HepG2 (cell line): Measurements from ENCODE around the gene FRAS1. TPM values are rescaled to one million over a fixed set of nuclear protein-coding genes. Genes with fewer than 3 reads are reported as not detected.

Source experiments
- ATF7 ChIP-seq, 2 experiments: fragments of 450-650 bp in 1 of 2; sonication (generic) in 1 of 2; formaldehyde crosslinking in 1 of 2; IDR thresholded peaks; 2 replicates each; pipeline versions ENCODE4 v1.4.0 to v1.6.1; 2016 to 2020; ENCODE audit warnings: antibody characterized with exemption in 1 of 2, mild to moderate bottlenecking in 1 of 2, missing genetic modification reagents in 1 of 2
- CEBPB ChIP-seq: IDR thresholded peaks from 2 replicates; pipeline ENCODE4 v1.6.1; 2011; ENCODE audit warnings: low read depth, low read length, improper control_type of control experiment, borderline replicate concordance
- EHMT2 ChIP-seq: fragments of 200-600 bp; sonication (generic); IDR thresholded peaks from 2 replicates; pipeline ENCODE4 v1.7.0; 2017; ENCODE audit warnings: antibody characterized with exemption, low read depth, low read length, borderline replicate concordance
- GZF1 ChIP-seq: sonication (generic); formaldehyde crosslinking; IDR thresholded peaks from 2 replicates; pipeline ENCODE4 v1.5.1; 2020; ENCODE audit warnings: mild to moderate bottlenecking, missing genetic modification reagents
- MYC ChIP-seq: sonication (generic); formaldehyde crosslinking; IDR thresholded peaks from 2 replicates; pipeline ENCODE4 v1.9.0; 2021; ENCODE audit warnings: missing genetic modification reagents, borderline replicate concordance
- SALL1 ChIP-seq: sonication (generic); formaldehyde crosslinking; IDR thresholded peaks from 2 replicates; pipeline ENCODE4 v1.8.0; 2022; ENCODE audit warnings: mild to moderate bottlenecking, missing genetic modification reagents
- TBX3 ChIP-seq: fragments of 450-650 bp; IDR thresholded peaks from 2 replicates; pipeline ENCODE4 v1.6.1; 2017; ENCODE audit warnings: antibody characterized with exemption, mild to moderate bottlenecking, inconsistent platforms, borderline replicate concordance
- ZFX ChIP-seq: sonication (generic); formaldehyde crosslinking; IDR thresholded peaks from 2 replicates; pipeline ENCODE4 v1.4.0; 2020; ENCODE audit warnings: mild to moderate bottlenecking, low read depth, missing genetic modification reagents, moderate library complexity
- ZNF225 ChIP-seq: sonication (generic); formaldehyde crosslinking; IDR thresholded peaks from 2 replicates; pipeline ENCODE4 v1.4.0; 2020; ENCODE audit warnings: mild to moderate bottlenecking, missing genetic modification reagents
- ZNF296 ChIP-seq: sonication (generic); formaldehyde crosslinking; conservative IDR thresholded peaks from 2 replicates; pipeline ENCODE4 v1.5.0; 2020; ENCODE audit warnings: mild to moderate bottlenecking, missing genetic modification reagents
- ZNF317 ChIP-seq: sonication (generic); formaldehyde crosslinking; IDR thresholded peaks from 2 replicates; pipeline ENCODE4 v1.5.0; 2020; ENCODE audit warnings: mild to moderate bottlenecking, missing genetic modification reagents
- ZNF572 ChIP-seq: sonication (generic); formaldehyde crosslinking; IDR thresholded peaks from 2 replicates; pipeline ENCODE4 v1.5.1; 2020; ENCODE audit warnings: mild to moderate bottlenecking, missing genetic modification reagents
- ZNF781 ChIP-seq: sonication (generic); formaldehyde crosslinking; IDR thresholded peaks from 2 replicates; pipeline ENCODE4 v1.5.1; 2020; ENCODE audit warnings: borderline replicate concordance, mild to moderate bottlenecking, missing genetic modification reagents; ENCODE audit errors: not compliant biosample characterization
- ZNF839 ChIP-seq: sonication (generic); formaldehyde crosslinking; IDR thresholded peaks from 2 replicates; pipeline ENCODE4 v1.4.0; 2020; ENCODE audit warnings: missing genetic modification reagents, mild to moderate bottlenecking, borderline replicate concordance
- polyA plus RNA-seq, 8 experiments: library from polyadenylated mRNA; depleted of rRNA in 3 of 8; stranded (reverse) in 7 of 8; unstranded in 1 of 8; fragments of >200 nt; fragmentation: Illumina TruSeq in 4 of 8; extraction: Trizol in 4 of 8; gene quantifications; 2 replicates each; pipeline versions ENCODE4 v1.2.1 to v1.2.3, GENCODE V29; 2011 to 2016; ENCODE audit warnings: low read depth in 4 of 8, missing spikeins in 1 of 8, mixed read lengths in 1 of 8; ENCODE audit not compliant: insufficient read depth in 1 of 8
- total RNA-seq, 5 experiments: library from RNA; depleted of rRNA; stranded (reverse); fragments of >200 nt; fragmentation: Illumina TruSeq; extraction: Trizol; gene quantifications; 2 replicates each; pipeline ENCODE4 v1.2.3, GENCODE V29; 2016; ENCODE audit warnings: low read depth in 1 of 5
- TF ChIP-seq, protein P1 (sequence below): sonication (generic); formaldehyde crosslinking; IDR thresholded peaks from 2 replicates; pipeline ENCODE4 v1.5.0; 2020; ENCODE audit warnings: missing genetic modification reagents
- TF ChIP-seq, protein P2 (sequence below): sonication (generic); formaldehyde crosslinking; conservative IDR thresholded peaks from 2 replicates; pipeline ENCODE4 v1.8.1; 2023; ENCODE audit warnings: missing genetic modification reagents
- TF ChIP-seq, protein P3 (sequence below): sonication (generic); formaldehyde crosslinking; IDR thresholded peaks from 2 replicates; pipeline ENCODE4 v1.4.0; 2020; ENCODE audit warnings: mild to moderate bottlenecking, missing genetic modification reagents
- TF ChIP-seq, protein P4 (sequence below): IDR thresholded peaks from 2 replicates; pipeline ENCODE4 v1.6.1; 2016; ENCODE audit warnings: low read depth, control low read depth

Gene FRAS1
- total and polyA plus RNA-seq, 2 of the 13 experiments (the other 11 are each of a cell fraction or from before 2014, with no cell fraction given), result 22.5 to 31.6 TPM

DNA sequence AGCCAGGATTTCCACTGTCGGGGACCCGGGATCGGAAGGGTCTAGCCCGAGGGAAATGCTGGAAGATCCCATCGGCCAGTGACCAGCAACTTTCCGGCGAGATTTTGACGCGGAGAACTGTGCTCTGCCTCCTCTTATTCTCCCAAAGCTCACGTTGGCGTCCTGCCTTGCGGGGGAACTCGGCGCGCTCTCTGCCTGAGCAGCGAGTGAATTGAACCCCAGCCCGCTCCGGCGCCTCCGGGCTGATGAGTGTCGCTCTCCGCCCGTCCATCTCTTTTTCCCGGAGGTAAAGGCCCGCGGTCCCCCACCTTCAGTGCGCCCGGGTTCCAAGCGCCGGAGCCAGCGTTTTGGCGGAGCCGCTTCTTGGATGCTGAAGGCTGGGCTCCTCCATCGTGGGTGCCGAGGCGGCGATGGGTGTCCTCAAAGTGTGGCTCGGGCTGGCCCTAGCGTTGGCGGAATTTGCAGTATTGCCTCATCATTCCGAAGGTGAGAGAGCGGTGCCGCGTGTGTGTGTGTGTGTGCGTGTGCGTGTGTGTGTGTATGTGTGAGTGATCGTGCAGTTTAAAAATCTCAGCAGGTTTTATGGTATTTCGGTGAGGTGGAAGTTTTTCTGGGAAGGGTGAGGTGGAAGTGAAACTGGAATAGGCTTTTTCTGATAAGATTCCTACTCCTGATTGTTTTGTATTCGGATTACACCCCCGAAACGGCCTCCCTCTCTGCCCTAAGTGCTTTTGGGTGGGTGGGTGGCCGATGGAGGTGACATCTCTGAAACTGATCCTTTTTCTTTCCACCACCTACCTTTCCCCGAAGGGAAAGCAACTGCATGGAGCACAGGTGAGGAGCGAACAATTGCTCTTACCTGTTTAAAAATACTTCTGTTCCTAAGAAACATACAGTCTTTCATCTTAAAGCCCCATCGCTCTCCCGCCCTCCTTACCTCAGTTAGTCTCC lies 752 bp downstream of the FRAS1 start (continued):
- TF ChIP-seq, protein P1, sequence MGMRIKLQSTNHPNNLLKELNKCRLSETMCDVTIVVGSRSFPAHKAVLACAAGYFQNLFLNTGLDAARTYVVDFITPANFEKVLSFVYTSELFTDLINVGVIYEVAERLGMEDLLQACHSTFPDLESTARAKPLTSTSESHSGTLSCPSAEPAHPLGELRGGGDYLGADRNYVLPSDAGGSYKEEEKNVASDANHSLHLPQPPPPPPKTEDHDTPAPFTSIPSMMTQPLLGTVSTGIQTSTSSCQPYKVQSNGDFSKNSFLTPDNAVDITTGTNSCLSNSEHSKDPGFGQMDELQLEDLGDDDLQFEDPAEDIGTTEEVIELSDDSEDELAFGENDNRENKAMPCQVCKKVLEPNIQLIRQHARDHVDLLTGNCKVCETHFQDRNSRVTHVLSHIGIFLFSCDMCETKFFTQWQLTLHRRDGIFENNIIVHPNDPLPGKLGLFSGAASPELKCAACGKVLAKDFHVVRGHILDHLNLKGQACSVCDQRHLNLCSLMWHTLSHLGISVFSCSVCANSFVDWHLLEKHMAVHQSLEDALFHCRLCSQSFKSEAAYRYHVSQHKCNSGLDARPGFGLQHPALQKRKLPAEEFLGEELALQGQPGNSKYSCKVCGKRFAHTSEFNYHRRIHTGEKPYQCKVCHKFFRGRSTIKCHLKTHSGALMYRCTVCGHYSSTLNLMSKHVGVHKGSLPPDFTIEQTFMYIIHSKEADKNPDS, result peak; percentile 55; the same call in 1 of the 2 replicates
- TF ChIP-seq ZFX (CRISPR knock-in tag) (peak; percentile 44; the same call in 1 of the 2 replicates), GZF1 (CRISPR knock-in tag) (peak; percentile 57; the same call in 1 of the 2 replicates), ZNF225 (CRISPR knock-in tag) (peak; percentile 51; the same call in 1 of the 2 replicates), ZNF839 (CRISPR knock-in tag) (0 out of 2 replicates have a peak, but pooled peaks have one; percentile 72), ZNF781 (CRISPR knock-in tag) (no peak), ATF7 (IDR thresholded peaks at IDR 0.05) (peak; percentile 30; the same call in 1 of the 2 replicates), ATF7 (CRISPR knock-in tag; IDR thresholded peaks at IDR 0.05) (no peak; the same call in 1 of the 2 replicates), CEBPB (peak; percentile 85), ZNF572 (CRISPR knock-in tag) (peak; percentile 55; the same call in 1 of the 2 replicates), ZNF317 (CRISPR knock-in tag) (0 out of 2 replicates have a peak, but pooled peaks have one; percentile 19), EHMT2 (0 out of 2 replicates have a peak, but pooled peaks have one; percentile 29), SALL1 (peak; percentile 43; the same call in 1 of the 2 replicates), TBX3 (peak; percentile 48; the same call in 1 of the 2 replicates), ZNF296 (CRISPR knock-in tag) (0 out of 2 replicates have a peak, but pooled peaks have one; percentile 23), MYC (CRISPR knock-in tag) (peak; percentile 2; the same call in 1 of the 2 replicates)
- TF ChIP-seq, protein P2, sequence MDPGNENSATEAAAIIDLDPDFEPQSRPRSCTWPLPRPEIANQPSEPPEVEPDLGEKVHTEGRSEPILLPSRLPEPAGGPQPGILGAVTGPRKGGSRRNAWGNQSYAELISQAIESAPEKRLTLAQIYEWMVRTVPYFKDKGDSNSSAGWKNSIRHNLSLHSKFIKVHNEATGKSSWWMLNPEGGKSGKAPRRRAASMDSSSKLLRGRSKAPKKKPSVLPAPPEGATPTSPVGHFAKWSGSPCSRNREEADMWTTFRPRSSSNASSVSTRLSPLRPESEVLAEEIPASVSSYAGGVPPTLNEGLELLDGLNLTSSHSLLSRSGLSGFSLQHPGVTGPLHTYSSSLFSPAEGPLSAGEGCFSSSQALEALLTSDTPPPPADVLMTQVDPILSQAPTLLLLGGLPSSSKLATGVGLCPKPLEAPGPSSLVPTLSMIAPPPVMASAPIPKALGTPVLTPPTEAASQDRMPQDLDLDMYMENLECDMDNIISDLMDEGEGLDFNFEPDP (CRISPR knock-in tag), result peak; percentile 91; the same call in 1 of the 2 replicates
- TF ChIP-seq, protein P3, sequence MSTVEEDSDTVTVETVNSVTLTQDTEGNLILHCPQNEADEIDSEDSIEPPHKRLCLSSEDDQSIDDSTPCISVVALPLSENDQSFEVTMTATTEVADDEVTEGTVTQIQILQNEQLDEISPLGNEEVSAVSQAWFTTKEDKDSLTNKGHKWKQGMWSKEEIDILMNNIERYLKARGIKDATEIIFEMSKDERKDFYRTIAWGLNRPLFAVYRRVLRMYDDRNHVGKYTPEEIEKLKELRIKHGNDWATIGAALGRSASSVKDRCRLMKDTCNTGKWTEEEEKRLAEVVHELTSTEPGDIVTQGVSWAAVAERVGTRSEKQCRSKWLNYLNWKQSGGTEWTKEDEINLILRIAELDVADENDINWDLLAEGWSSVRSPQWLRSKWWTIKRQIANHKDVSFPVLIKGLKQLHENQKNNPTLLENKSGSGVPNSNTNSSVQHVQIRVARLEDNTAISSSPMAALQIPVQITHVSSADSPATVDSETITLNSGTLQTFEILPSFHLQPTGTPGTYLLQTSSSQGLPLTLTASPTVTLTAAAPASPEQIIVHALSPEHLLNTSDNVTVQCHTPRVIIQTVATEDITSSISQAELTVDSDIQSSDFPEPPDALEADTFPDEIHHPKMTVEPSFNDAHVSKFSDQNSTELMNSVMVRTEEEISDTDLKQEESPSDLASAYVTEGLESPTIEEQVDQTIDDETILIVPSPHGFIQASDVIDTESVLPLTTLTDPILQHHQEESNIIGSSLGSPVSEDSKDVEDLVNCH (CRISPR knock-in tag), result no peak
- TF ChIP-seq, protein P4, sequence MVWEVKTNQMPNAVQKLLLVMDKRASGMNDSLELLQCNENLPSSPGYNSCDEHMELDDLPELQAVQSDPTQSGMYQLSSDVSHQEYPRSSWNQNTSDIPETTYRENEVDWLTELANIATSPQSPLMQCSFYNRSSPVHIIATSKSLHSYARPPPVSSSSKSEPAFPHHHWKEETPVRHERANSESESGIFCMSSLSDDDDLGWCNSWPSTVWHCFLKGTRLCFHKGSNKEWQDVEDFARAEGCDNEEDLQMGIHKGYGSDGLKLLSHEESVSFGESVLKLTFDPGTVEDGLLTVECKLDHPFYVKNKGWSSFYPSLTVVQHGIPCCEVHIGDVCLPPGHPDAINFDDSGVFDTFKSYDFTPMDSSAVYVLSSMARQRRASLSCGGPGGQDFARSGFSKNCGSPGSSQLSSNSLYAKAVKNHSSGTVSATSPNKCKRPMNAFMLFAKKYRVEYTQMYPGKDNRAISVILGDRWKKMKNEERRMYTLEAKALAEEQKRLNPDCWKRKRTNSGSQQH (CRISPR knock-in tag), result 0 out of 2 replicates have a peak, but pooled peaks have one; percentile 12
